CD8-positive, alpha-beta memory T cell (primary cell): Measurements from ENCODE around the gene SLC39A11. TPM values are rescaled to one million over a fixed set of nuclear protein-coding genes. Genes with fewer than 3 reads are reported as not detected.
"Not testable (repeated sequence)": the region's sequence is repeated elsewhere in the genome, so short reads cannot be mapped to it uniquely, and the experiment has no call there.

Source experiments
- CTCF ChIA-PET: fragments of 350-600 bp; sonication (Branson Sonifier 250); formaldehyde crosslinking; loops from one replicate; lab custom pipeline; 2021; ENCODE audit warnings: antibody characterized with exemption; lab: Charles Lee
- POLR2A ChIA-PET: fragments of 350-600 bp; sonication (Branson Sonifier 250); formaldehyde crosslinking; loops from one replicate; lab custom pipeline; 2021; ENCODE audit warnings: antibody characterized with exemption; lab: Charles Lee
- DNase-seq, 5 donors: peaks; one replicate each; pipeline versions ENCODE4 v3.0.0 to v3.0.0-alpha.2; 2020 to 2022; ENCODE audit warnings: mixed read lengths in 1 of 5
- H3K27ac ChIP-seq: one replicate; pipeline ENCODE4 v1.7.0; 2013; ENCODE audit warnings: low read depth, mild to moderate bottlenecking, low read length, moderate library complexity
- H3K27me3 ChIP-seq: 2 replicates; pipeline ENCODE4 v1.7.0; 2013; ENCODE audit warnings: low read length, mild to moderate bottlenecking; ENCODE audit not compliant: insufficient read depth, poor library complexity, severe bottlenecking
- H3K36me3 ChIP-seq: 2 replicates; pipeline ENCODE4 v1.7.0; 2013; ENCODE audit warnings: mild to moderate bottlenecking, low read length, moderate library complexity; ENCODE audit not compliant: insufficient read depth
- H3K4me1 ChIP-seq: 2 replicates; pipeline ENCODE4 v1.7.0; 2013; ENCODE audit warnings: mild to moderate bottlenecking, low read length, moderate library complexity; ENCODE audit not compliant: insufficient read depth
- H3K4me3 ChIP-seq: 2 replicates; pipeline ENCODE4 v1.7.0; 2013; ENCODE audit warnings: mild to moderate bottlenecking, low read length
- H3K9me3 ChIP-seq: 2 replicates; pipeline ENCODE4 v1.7.0; 2013; ENCODE audit warnings: mild to moderate bottlenecking, low read length
- H3K27ac Mint-ChIP-seq, 8 donors: one replicate each; pipeline ENCODE4 v1.8.0; 2020 to 2021; ENCODE audit warnings: mixed read lengths in 8 of 8, mild to moderate bottlenecking in 6 of 8, inconsistent platforms in 3 of 8, moderate library complexity in 3 of 8
- H3K27me3 Mint-ChIP-seq, 2 donors: one replicate each; pipeline ENCODE4 v1.8.0; 2020 to 2021; ENCODE audit warnings: mixed read lengths in 2 of 2, mild to moderate bottlenecking in 1 of 2, moderate library complexity in 1 of 2
- H3K36me3 Mint-ChIP-seq, 3 donors: one replicate each; pipeline ENCODE4 v1.8.0; 2020 to 2021; ENCODE audit warnings: mixed read lengths in 3 of 3, inconsistent platforms in 1 of 3, mild to moderate bottlenecking in 1 of 3
- H3K4me1 Mint-ChIP-seq, 3 donors: one replicate each; pipeline ENCODE4 v1.8.0; 2020 to 2021; ENCODE audit warnings: mixed read lengths in 3 of 3, inconsistent platforms in 1 of 3, mild to moderate bottlenecking in 1 of 3
- H3K4me3 Mint-ChIP-seq, 7 donors: one replicate each; pipeline ENCODE4 v1.8.0; 2020 to 2021; ENCODE audit warnings: mixed read lengths in 7 of 7, mild to moderate bottlenecking in 6 of 7, moderate library complexity in 4 of 7, inconsistent platforms in 2 of 7
- H3K9me3 Mint-ChIP-seq, 5 donors: one replicate each; pipeline ENCODE4 v1.8.0; 2020 to 2022; ENCODE audit warnings: mixed read lengths in 5 of 5, mild to moderate bottlenecking in 3 of 5, moderate library complexity in 2 of 5, inconsistent platforms in 1 of 5
- polyA plus RNA-seq: library from polyadenylated mRNA; unstranded; fragments of 300-500 nt; fragmentation: Illumina TruSeq; gene quantifications from one replicate; pipeline ENCODE4 v1.2.3, GENCODE V29; 2021
- total RNA-seq, 2 experiments: library from RNA; stranded (reverse); gene quantifications; one replicate each; pipeline ENCODE4 v1.2.3, GENCODE V29; 2021

SLC39A11 gene
- total and polyA plus RNA-seq, 3 experiments from 2014 or later = 13.1 to 18.5 (median 17.2) TPM

DNA sequence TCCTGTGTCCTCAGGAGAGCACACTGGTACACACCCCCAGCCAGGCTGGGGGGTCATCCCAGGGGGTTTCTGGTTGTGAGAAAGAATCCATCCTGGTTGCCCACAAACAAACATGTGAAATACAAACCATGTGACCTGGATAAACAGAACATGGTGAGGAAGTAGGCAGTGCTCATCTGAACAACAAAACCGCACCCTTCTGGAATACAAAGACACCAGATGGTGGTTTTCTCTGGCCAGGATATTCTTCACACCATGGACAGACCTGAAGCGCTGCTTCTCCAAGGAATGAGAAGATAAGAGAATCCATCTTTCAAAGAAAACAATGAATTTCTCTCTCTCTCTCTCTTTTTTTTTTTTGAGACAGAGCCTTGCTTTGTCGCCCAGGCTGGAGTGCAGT is 302.3 kb downstream of the SLC39A11 start:
- Mint-ChIP-seq H3K4me3 (no peak overlapping the region), H3K9me3 (peaks cover 2 to 62% (median 32%) of the 10 kb centered on the region in 5 donors), H3K27ac (no peak overlapping the region), H3K36me3 (peaks cover 14 to 55% (median 38%) of the 10 kb centered on the region in 3 donors), H3K4me1 (no peaks in the 10 kb centered on the region), H3K27me3 (no peaks in the 10 kb centered on the region)
- ChIA-PET CTCF (no interaction called here), POLR2A (no interaction called here)
- Histone ChIP-seq H3K36me3 (no peaks in the 10 kb centered on the region), H3K4me3 (no peak overlapping the region), H3K4me1 (no peaks in the 10 kb centered on the region), H3K27ac (no peak overlapping the region), H3K27me3 (no peaks in the 10 kb centered on the region), H3K9me3 (peaks cover 1% of the 10 kb centered on the region)
- no peak for DNase-seq

DNA sequence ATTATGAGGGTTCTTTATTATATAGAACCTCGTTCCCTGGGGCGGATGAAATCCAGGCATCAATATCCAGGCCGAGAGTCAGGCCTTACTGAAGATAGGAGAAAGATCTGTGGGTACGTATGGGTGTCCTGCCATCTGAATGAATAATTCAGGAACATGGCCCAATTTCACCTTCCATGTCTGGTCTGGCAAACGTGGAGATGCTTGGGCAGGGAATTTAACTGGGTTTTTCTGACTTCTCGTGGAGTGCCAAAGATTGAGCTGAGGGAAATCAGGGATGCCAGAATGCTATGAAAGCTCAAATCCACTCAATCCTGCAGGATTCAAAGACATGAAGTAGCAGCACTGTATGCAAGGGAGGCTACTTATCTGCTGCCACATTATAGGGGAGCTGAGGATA is 302.8 kb downstream of the SLC39A11 start:
- POLR2A ChIA-PET = no interaction called here
- H3K4me1 Mint-ChIP-seq = no peaks in the 10 kb centered on the region
- H3K4me1 ChIP-seq = no peaks in the 10 kb centered on the region
- H3K36me3 Mint-ChIP-seq = peaks cover 11 to 51% (median 34%) of the 10 kb centered on the region in 3 donors
- no peak for DNase-seq
- H3K27ac ChIP-seq = no peak overlapping the region
- no peak overlapping the region for H3K4me3 ChIP-seq
- H3K36me3 ChIP-seq = no peaks in the 10 kb centered on the region
- H3K9me3 Mint-ChIP-seq = peaks cover 2 to 58% (median 29%) of the 10 kb centered on the region in 5 donors
- H3K4me3 Mint-ChIP-seq = no peak overlapping the region
- CTCF ChIA-PET = no interaction called here
- H3K27ac Mint-ChIP-seq = no peak overlapping the region
- no peaks in the 10 kb centered on the region for H3K27me3 Mint-ChIP-seq
- no peaks in the 10 kb centered on the region for H3K9me3 ChIP-seq
- no peaks in the 10 kb centered on the region for H3K27me3 ChIP-seq

DNA sequence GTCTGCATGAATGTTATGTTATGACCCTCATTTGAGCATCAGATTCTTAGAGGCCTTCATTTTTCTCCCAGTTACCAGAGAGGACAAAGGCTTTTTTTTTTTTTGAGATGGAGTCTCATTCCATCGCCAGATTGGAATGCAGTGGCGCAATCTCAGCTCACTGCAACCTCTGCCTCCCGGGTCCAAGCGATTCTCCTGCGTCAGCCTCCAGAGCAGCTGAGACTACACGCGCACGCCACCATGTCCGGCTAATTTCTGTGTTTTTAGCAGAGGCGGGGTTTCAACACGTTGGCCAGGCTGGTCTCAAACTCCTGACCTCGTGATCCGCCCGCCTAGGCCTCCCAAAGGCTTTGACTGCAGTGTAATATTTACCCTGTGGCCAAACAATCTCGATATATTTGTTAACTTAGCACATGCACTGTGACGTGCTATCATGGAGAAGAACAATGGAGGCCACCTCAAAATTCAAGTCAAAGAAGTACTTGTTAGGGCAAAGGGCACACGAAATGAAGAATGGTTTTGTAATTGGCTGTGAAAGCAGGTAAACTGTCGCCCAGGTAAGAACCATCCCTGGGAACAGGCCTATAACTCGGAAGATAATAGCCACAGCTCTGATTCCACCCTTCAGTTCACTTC is 303.4 kb downstream of the SLC39A11 start:
- H3K4me3 Mint-ChIP-seq = no peak overlapping the region
- H3K27me3 ChIP-seq = no peaks in the 10 kb centered on the region
- H3K36me3 ChIP-seq = no peaks in the 10 kb centered on the region
- no peaks in the 10 kb centered on the region for H3K9me3 ChIP-seq
- no peaks in the 10 kb centered on the region for H3K4me1 ChIP-seq
- ChIA-PET CTCF (no interaction called here), POLR2A (no interaction called here)
- no peak overlapping the region for H3K27ac Mint-ChIP-seq
- no peak overlapping the region for H3K27ac ChIP-seq
- H3K27me3 Mint-ChIP-seq = no peaks in the 10 kb centered on the region
- peaks cover 11 to 48% (median 27%) of the 10 kb centered on the region in 3 donors for H3K36me3 Mint-ChIP-seq
- H3K9me3 Mint-ChIP-seq = peaks cover 2 to 53% (median 24%) of the 10 kb centered on the region in 5 donors
- no peak overlapping the region for H3K4me3 ChIP-seq
- H3K4me1 Mint-ChIP-seq = no peaks in the 10 kb centered on the region
- no peak for DNase-seq

DNA sequence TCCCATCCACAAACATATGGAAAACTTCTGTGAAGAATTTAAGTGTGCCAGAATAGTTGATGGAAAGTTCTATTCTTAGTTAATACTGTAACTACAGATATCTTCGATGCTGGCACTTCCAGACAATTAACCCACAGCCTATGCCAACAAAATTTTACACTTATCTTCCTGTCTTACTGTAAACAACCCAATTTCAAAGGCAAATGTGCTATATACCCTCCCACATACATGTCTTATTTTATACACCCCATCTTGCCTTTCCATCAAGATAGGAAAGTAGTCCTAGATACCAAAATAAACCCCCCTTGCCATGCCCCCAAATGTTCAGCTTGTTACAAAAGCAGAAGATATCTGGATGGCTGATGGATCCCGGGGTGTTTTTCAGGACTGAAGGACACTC is 306.3 kb downstream of the SLC39A11 start:
- H3K27ac ChIP-seq = no peak overlapping the region
- no peaks in the 10 kb centered on the region for H3K4me1 Mint-ChIP-seq
- H3K4me3 Mint-ChIP-seq = no peak overlapping the region
- H3K36me3 ChIP-seq = no peaks in the 10 kb centered on the region
- no peak for DNase-seq
- H3K9me3 ChIP-seq = no peaks in the 10 kb centered on the region
- H3K27me3 Mint-ChIP-seq = no peaks in the 10 kb centered on the region
- ChIA-PET POLR2A (no interaction called here), CTCF (no interaction called here)
- no peaks in the 10 kb centered on the region for H3K27me3 ChIP-seq
- peaks cover 0 to 33% (median 8%) of the 10 kb centered on the region in 3 donors for H3K36me3 Mint-ChIP-seq
- no peaks in the 10 kb centered on the region for H3K4me1 ChIP-seq
- peaks cover 0 to 25% (median 0%) of the 10 kb centered on the region in 5 donors for H3K9me3 Mint-ChIP-seq
- H3K27ac Mint-ChIP-seq = no peak overlapping the region
- no peak overlapping the region for H3K4me3 ChIP-seq

DNA sequence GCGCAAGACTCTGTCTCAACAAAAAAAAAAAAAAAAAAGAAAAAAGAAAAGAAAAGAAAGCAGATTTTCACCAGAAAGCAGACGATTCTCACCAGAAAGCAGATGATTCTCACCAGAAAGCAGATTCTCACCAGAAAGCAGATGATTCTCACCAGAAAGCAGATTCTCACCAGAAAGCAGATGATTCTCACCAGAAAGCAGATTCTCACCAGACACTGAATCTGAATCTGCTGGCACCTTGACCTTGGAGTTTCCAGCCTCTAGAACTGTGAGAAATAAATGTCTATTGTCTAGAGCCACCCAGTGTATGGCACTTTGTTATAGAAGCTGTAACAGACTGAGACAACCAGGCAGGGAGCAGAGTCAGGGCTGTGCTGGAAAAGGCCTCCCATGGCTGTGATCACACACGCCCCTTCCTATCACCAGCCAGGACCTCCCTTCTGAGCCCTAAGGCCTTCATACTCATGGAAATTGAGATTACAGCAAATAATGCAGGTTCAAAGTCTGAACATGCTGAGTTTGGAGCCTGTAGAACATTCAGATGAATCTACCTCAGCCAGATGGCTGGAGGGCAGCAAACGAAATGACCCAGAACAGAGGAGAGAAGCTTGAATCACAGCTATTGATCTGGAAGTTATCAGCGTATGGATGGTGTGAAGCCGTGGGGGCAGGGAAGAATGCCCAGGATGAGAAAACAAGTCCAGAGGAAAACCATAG is 309.3 kb downstream of the SLC39A11 start:
- Histone ChIP-seq H3K27me3 (no peaks in the 10 kb centered on the region), H3K27ac (no peak overlapping the region), H3K4me1 (no peaks in the 10 kb centered on the region), H3K9me3 (no peaks in the 10 kb centered on the region), H3K36me3 (no peaks in the 10 kb centered on the region), H3K4me3 (no peak overlapping the region)
- CTCF ChIA-PET = no interaction called here
- Mint-ChIP-seq H3K4me3 (no peak overlapping the region), H3K9me3 (peaks cover 0 to 10% (median 0%) of the 10 kb centered on the region in 5 donors), H3K27ac (no peak overlapping the region), H3K36me3 (peaks cover 0 to 34% (median 2%) of the 10 kb centered on the region in 3 donors), H3K27me3 (no peaks in the 10 kb centered on the region), H3K4me1 (no peaks in the 10 kb centered on the region)
- no peak for DNase-seq
- POLR2A ChIA-PET = no interaction called here

DNA sequence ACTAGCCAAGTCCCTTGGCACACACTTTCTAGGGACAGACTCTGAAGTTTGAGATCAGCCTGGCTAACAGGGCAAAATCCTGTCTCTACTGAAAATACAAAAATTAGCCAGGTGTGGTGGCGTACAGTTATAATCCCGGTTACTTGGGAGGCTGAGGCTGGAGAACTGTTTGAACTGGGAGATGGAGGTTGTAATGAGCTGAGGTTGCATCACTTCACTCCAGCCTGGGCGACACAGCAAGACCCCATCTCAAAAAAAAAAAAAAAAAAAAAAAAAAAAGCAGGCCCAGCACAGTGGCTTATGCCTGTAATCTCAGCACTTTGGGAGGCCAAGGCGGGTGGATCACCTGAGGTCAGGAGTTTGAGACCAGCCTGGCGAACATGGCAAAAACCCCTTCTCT is 310.1 kb downstream of the SLC39A11 start:
- H3K4me1 ChIP-seq, H3K4me3 Mint-ChIP-seq, POLR2A ChIA-PET, H3K27ac Mint-ChIP-seq, H3K27me3 Mint-ChIP-seq, H3K9me3 ChIP-seq, H3K4me1 Mint-ChIP-seq, H3K36me3 ChIP-seq, DNase-seq, H3K4me3 ChIP-seq, CTCF ChIA-PET, H3K27me3 ChIP-seq, H3K27ac ChIP-seq: not testable (repeated sequence)
- peaks cover 0 to 10% (median 0%) of the 10 kb centered on the region in 5 donors for H3K9me3 Mint-ChIP-seq
- H3K36me3 Mint-ChIP-seq = peaks cover 0 to 37% (median 2%) of the 10 kb centered on the region in 3 donors

DNA sequence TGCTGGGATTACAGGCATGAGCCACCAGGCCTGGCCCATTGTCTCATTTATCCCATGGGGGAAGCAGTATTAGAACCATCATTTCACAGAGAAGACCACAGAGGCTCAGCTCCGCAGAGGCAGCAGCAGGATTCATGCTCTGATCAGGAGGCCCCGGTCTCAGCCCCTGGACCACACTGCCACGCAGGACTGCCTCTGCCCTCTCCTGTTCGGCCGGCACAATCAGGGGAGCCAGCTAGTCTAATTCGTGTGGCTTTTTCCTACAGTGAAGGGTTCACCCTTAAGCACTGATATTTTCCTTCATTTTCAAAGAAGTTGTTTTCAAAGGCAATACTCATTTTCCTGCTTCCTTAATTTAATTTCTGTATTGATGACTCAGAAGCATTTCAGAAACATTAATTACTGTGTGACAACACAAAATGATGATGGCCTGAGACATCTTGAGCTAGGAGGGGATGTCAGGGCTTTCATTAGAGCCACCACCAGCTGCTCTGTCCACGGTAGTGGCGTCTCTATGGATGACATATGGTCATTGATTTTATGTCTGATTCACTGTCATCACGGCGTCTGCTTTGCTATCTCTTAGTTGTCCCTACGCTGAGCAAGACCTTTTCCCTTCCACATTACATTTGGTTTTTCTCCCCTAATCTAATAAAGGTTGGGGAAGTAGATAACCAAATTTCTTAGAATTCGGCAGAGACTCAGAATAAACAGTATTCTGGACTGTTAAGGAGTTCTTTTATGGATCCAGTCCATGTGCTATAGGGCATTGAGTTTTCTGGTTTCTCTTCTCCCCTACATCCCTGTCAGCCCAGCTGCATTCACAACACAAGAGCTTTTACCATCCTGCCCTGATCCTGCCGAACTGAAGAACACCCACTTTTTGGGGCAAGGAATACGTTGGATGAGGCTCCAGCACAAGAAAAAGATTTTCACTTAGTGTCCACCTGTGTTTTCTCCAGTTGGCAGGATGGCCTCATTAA is 314.0 kb downstream of the SLC39A11 start:
- H3K4me1 Mint-ChIP-seq = no peaks in the 10 kb centered on the region
- H3K27ac Mint-ChIP-seq = no peak overlapping the region
- H3K27ac ChIP-seq = no peak overlapping the region
- no peaks in the 10 kb centered on the region for H3K9me3 ChIP-seq
- no peak for DNase-seq
- H3K36me3 ChIP-seq = no peaks in the 10 kb centered on the region
- no peaks in the 10 kb centered on the region for H3K4me1 ChIP-seq
- H3K36me3 Mint-ChIP-seq = peaks cover 7 to 44% (median 8%) of the 10 kb centered on the region in 3 donors
- H3K4me3 ChIP-seq = no peak overlapping the region
- H3K27me3 ChIP-seq = no peaks in the 10 kb centered on the region
- H3K27me3 Mint-ChIP-seq = no peaks in the 10 kb centered on the region
- H3K9me3 Mint-ChIP-seq = peaks cover 0 to 4% (median 0%) of the 10 kb centered on the region in 5 donors
- ChIA-PET POLR2A (no interaction called here), CTCF (no interaction called here)
- no peak overlapping the region for H3K4me3 Mint-ChIP-seq
